HuH-7.5 (cell line): ENCODE data around the gene STUM.
"Not testable (repeated sequence)": the region's sequence is repeated elsewhere in the genome, so short reads cannot be mapped to it uniquely, and the experiment has no call there.

Source experiments
- DNase-seq: peaks from one replicate; pipeline ENCODE4 v3.0.0; 2011; ENCODE audit warnings: low spot score

STUM gene

DNA sequence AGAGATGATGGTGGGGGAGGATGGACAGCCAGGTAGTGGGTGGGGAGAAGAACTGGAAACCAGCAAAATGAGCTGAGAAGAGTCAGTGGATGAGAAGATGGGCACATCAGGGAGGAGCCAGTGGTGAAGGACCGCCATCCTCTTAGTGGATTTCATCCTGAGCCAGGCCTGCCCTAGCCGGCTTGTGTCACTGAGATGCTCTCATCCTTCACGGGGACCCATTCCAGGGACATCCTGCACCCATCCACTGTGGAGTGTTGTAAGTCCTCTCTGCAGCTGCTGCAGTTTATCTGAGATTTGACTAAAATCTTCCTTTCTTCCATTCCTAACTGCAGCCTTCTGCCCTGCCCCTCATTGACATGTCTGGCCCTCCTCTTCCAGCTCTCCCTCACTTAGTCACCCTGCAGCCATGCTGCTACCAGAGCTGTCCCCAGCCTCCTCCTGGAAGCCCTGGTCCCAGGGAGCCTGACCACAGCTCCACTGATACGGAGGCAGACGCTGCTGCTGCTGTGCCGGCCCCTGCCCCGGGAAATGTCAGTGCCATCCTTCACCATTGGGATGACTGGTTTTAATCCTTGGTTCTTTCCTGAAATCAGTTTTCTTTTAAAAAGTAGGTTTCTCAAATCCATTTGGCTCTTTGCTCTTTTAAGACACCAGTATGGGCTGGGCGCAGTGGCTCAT, 33.2 kb downstream of the STUM start:
- no peak for DNase-seq

DNA sequence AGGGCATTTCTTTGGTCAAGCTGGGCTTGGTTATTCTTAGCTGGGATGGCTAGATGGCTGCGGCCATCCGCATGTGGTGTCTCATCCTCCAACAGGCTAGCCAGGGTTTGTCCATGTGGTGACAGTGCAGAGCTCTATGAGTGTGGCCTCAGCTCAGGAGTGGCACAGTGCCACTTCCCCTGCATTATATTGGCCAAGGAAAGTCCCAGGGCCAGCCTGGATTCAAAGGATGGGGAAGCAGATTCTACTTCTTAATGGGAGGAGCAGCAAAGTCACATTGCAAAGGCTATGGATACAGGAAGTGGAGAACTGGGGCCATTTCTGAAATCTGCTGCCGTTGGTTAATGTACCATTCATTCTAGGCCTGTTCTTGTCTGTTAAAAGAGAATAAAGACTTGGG, 34.4 kb downstream of the STUM start:
- no peak for DNase-seq

- DNase-seq, result no peak
Measured at GRCh38 chr1:226584164-226584563, 35.6 kb downstream of the STUM start.

DNA sequence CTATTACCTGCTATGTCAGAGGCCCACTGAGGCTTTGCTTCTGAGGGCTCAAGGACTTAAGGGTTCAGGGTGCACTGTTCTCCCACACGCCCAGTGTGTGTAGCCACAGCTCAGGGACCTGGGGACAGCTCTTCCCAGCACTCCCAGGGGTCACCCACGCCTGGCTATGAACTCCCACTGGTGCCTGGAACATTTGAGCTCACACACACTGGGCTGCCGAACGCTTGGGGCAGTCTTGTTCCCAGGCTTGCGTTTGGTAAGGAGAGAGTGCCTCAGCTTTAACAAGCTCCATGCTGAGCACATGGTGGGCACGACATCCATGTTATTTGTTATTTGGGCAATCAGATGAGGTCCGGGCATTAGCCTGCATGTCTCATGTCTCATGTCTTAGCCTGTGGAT, 37.6 kb downstream of the STUM start:
- DNase-seq, result no peak

- no peak for DNase-seq
Measured at GRCh38 chr1:226586650-226587422, 38.3 kb downstream of the STUM start.

DNA sequence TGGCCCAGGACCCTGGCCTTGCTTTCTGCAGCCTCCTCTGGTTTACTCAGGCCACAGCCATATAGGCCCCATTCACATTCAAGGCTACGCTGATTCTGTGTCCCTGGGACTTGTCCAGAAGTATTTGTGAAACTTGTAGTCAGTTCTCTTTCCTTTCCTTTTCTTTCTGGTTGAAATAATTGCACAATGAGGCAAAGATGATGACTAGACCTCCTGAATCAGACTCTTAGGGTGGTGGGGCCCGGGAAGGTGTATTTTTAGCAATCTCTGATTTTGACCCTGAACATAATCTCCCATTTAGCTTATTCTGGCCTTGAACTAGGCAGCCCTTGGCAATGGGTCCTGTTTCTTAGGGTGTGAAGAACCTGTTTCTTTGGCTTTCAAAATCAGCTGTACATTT, 39.9 kb downstream of the STUM start:
- no peak for DNase-seq

DNA sequence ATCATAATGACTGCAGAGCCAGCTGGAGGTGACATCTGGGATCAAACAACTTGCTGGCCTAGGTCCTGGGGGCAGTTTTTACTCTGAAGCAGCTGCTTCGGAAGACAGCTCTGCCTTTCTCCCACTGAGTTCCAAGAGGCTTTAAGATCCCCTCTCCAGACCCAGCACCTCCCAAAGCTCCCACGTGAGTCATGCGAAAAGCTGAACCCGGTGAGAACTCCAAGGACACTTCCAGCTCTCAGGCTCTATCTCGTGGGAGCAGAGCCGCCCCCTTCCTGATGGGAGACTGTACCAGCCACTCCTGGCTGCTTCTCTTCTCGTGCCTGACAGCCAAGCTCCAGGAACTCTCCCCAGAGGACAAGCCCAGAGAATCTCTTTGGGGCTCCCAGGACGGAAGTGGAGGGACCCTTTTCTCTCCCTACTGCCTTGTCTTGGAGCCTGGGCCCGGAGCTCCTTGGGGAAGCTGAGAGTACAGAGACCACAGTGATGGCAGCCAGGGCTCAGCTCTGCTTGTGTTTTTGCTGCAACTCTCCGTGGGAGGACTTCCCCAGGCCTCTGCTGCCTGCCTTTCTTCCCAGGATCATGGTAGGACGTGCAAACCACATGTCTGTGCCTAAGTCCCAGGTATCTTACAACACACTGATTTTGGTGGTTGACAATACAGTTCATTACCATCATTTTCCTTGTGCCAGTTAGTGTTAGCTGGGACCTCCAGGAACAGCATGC, 40.6 kb downstream of the STUM start:
- no peak for DNase-seq

DNA sequence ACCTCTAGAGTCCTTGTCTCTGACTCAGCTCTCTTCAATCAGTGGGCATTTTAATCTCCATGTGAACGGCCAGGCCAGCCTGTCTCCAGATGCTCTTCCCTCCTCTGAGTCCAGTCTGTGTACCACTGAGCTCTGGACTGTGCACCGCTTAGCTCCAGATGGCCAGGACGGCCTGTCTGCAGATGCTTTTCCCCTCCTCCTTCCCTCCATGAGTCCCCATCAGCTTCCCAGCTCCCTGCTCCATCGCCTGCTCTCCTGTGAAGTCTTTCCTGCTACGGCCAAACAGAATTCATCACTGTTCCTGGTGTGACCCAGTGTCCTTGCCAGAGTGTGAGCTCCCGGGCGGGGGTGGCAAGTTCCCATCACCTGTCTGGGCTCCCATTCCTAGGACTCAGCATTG, 42.0 kb downstream of the STUM start:
- DNase-seq, result no peak

DNA sequence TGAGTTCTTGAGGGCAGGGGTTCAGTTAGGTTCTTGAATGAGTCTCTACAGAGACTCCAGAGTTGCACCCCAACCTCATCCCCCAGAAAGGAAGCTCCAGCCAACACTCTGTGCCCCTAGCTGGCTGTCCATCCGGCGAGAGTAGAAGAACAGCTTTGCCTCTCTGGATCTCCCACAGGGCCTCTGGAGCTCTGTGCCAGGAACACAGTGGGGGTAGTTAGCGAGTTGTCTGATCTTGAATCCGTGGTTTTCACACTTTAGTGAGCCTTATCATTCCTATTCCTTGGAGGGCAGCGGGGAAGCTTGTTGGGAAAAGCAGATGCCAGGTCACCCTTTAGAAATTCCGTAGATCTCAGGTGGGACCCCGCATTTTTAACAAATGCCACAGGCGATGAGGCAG, 45.0 kb downstream of the STUM start:
- no peak for DNase-seq

DNA sequence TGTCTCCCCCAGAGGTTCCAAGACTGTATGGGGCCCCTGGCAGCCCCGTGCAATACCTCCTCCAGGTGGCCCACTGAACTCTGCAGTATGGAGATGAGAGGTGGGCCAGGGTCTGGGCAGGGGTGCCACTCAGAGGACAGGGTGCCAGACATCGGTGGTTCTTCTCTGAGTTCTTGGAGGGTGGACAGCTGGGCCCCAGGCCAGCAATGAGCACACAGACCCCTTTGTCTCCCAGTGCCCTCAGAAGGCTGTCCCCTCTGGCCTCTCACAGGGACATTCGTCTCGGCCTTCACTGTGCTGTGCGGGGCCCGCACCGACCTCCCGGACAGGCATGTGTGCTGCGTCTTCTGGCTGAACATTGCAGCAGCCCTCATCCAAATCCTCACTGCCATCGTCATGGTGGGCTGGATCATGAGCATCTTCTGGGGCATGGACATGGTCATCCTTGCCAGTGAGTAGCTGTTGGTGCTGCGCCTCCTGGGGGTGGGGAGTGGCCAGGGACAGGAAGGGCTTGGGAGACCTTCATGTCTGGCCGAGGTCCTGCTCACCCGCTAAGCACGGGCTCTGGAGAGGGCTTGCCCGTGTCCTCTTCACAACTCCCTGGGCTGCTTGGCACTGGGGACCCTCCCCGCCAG, 48.1 kb downstream of the STUM start:
- DNase-seq, result no peak

GRCh38 chr1:226597616-226598454, 49.3 kb downstream of the STUM start:
- DNase-seq, result no peak

DNA sequence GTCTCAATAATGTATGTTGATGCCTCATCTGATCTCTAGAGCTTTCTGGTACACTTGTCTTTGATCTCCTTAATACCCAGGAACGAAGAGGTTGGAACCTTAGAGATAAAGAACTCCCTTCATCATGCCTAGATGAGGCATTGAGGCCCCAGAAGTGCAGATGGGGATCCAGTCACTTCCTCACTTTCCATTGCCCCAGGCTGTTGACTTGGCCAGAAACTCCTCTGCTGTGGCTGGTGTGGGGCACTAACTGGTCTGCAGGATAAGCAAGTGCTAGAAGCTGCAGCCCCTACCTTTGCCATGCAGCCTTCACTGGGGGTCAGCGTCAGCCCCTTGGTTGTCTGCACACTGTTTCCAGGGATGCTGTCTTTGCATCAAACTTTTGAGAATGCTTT, 49.9 kb downstream of the STUM start:
- DNase-seq, result no peak

DNA sequence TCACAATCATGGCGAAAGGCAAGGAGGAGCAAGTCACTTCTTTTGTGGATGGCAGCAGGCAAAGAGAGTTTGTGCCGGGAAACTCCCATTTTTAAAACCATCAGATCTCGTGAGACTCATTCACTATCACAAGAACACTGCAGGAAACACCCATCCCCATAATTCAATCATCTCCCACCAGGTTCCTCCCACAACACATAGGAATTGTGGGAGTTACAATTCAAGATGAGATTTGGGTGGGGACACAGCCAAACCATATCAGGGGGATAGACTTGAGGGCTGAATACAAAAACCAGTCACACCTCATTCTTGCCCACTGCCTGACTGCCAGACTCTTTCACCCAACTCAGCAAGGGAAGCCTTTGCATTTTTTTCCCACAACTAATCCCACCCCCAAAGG, 50.4 kb downstream of the STUM start:
- not testable (repeated sequence) for DNase-seq

- DNase-seq, result no peak
Measured at GRCh38 chr1:226599636-226600238, 51.2 kb downstream of the STUM start.

GRCh38 chr1:226600254-226600653, 51.7 kb downstream of the STUM start:
- DNase-seq, result no peak

DNA sequence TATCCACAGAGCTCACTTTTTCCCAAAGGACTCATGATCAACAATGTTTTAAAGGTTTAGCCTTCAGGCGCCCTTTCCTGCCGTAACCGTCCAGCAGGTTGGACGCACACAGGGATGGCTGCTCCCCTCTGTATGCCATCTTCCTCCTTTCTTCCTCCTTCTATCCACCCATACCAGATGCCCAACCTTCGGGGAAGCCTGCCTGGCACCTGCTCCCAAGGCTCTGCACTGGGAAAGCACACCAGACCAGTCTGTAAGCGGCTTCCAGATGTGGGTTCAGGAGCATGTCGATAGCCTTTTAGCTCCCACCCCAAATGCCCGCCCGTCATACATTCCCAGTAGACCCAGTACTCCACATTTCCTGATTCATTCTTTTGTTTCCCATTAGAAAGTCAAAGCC, 52.9 kb downstream of the STUM start:
- DNase-seq, result no peak

DNA sequence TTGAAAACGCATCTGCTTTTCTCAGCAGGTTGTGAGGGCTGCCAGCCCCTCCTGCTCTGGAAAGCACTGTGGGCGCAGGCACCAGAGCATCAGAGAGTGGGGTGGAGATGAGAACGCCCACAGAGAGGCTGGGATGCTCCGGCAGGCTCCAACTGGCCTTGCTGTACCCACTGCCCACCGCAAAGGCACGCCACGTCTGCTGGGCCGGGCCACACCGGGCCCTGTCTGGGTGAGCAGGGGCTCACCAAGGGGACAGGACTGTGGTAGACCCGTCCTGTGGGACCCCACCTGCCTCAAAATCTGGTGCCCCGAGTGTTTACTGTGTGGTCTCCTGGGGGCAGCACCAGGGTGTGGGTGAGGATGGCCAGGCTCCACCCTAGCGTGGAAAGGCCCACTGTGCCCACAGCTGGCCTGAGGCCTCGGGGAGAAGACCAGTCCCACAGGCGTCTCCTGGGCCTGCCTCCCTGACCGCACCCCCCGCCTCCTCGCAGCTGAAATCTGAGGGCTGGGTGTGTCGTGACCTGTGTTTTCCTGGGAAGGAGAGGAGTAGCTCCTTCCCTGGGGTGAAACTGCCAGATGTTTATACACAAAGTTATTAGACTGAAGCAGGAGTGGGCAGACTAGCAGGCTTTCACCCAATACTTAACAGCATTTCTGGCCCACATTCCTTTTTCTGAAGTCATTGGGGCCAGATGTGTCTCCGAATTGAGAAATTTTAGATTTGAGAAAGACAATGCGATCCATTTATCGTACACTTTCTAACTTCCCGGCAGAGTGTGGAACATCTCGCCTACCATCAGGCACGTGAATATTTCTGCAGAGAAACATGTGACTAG, 53.8 kb downstream of the STUM start:
- no peak for DNase-seq

- no peak for DNase-seq
Measured at GRCh38 chr1:226603022-226603857, 54.7 kb downstream of the STUM start.

GRCh38 chr1:226603858-226604559, 55.4 kb downstream of the STUM start:
- DNase-seq, result no peak
